ENCODE results near the gene PNMA8B. TPM values are rescaled to one million over a fixed set of nuclear protein-coding genes. Genes with fewer than 3 reads are reported as not detected.

PNMA8B gene
- total RNA-seq, 4 donors from 2014 or later, result 1.5 to 3.3 (median 1.6) TPM

GRCh38 chr19:46536391-46536790 lies 40.7 kb upstream of the PNMA8B start:
- no peak overlapping the region for H3K4me3 ChIP-seq
- H3K27me3 ChIP-seq, result peaks cover 0 to 8% (median 0%) of the 10 kb centered on the region in 4 donors
- no peaks in the 10 kb centered on the region for H3K9me3 ChIP-seq
- no peaks in the 10 kb centered on the region for H3K36me3 ChIP-seq
- no peak overlapping the region for H3K27ac ChIP-seq (replicated peaks in 1 of 4)
- WGBS, result 93% methylated on average over 7 of the region's 7 CpGs
- intact Hi-C loops (cut with DNase I), result loop anchor here (10.0 kb wide), 1 partner anchor 128 kb away; the partner anchor contains the start of gene DACT3
- no peak for TF ChIP-seq POLR2AphosphoS5 (IDR thresholded peaks at IDR 0.05)
- no peak for TF ChIP-seq CTCF (IDR thresholded peaks at IDR 0.05)
- no peak for TF ChIP-seq EP300 (IDR thresholded peaks at IDR 0.05)
- TF ChIP-seq POLR2A (IDR thresholded peaks at IDR 0.05; ENCODE audit: low read depth), result no peak
- H3K4me1 ChIP-seq, result no peaks in the 10 kb centered on the region
- no peak for DNase-seq (ENCODE audit: extremely low spot score)

- intact Hi-C loops (cut with DNase I), result loop anchor here (10.0 kb wide), 1 partner anchor 131 kb away; the partner anchor contains the start of gene DACT3
- Histone ChIP-seq H3K27me3 (peaks cover 0 to 33% (median 4%) of the 10 kb centered on the region in 4 donors), H3K36me3 (no peaks in the 10 kb centered on the region), H3K9me3 (no peaks in the 10 kb centered on the region), H3K27ac (replicated peaks in 1 of 4) (no peak overlapping the region), H3K4me3 (no peak overlapping the region), H3K4me1 (peaks cover 0 to 15% (median 14%) of the 10 kb centered on the region in 4 donors)
- no peak for TF ChIP-seq POLR2A (IDR thresholded peaks at IDR 0.05; ENCODE audit: low read depth)
- TF ChIP-seq CTCF (IDR thresholded peaks at IDR 0.05), result no peak
- no peak for TF ChIP-seq EP300 (IDR thresholded peaks at IDR 0.05)
- TF ChIP-seq POLR2AphosphoS5 (IDR thresholded peaks at IDR 0.05), result no peak
- no peak for DNase-seq (ENCODE audit: extremely low spot score)
- 85% methylated on average over 5 of the region's 16 CpGs for WGBS
These were observed 38.0 kb upstream of the PNMA8B start for GRCh38 chr19:46533621-46534081.

- 72% methylated on average over 9 of the region's 12 CpGs for WGBS
- H3K27me3 ChIP-seq, result peaks cover 0 to 38% (median 4%) of the 10 kb centered on the region in 4 donors
- intact Hi-C loops (cut with DNase I), result loop anchor here (10.0 kb wide), 1 partner anchor 132 kb away; the partner anchor contains the start of gene DACT3
- H3K27ac ChIP-seq (replicated peaks in 1 of 4), result no peak overlapping the region
- no peaks in the 10 kb centered on the region for H3K36me3 ChIP-seq
- TF ChIP-seq POLR2AphosphoS5 (IDR thresholded peaks at IDR 0.05), result no peak
- no peak for TF ChIP-seq POLR2A (IDR thresholded peaks at IDR 0.05; ENCODE audit: low read depth)
- no peak for TF ChIP-seq EP300 (IDR thresholded peaks at IDR 0.05)
- TF ChIP-seq CTCF (IDR thresholded peaks at IDR 0.05), result no peak
- no peaks in the 10 kb centered on the region for H3K9me3 ChIP-seq
- peaks cover 0 to 15% (median 14%) of the 10 kb centered on the region in 4 donors for H3K4me1 ChIP-seq
- H3K4me3 ChIP-seq, result no peak overlapping the region
- DNase-seq (ENCODE audit: extremely low spot score), result no peak
These were observed 37.5 kb upstream of the PNMA8B start for GRCh38 chr19:46533078-46533620.

- WGBS, result 63% methylated on average over 1 of the region's 1 CpG
- DNase-seq (ENCODE audit: extremely low spot score), result no peak
- intact Hi-C loops (cut with DNase I), result loop anchor here (10.0 kb wide), 1 partner anchor 134 kb away; the partner anchor contains the start of gene DACT3
These were observed 35.0 kb upstream of the PNMA8B start for GRCh38 chr19:46530636-46531035.

More at GRCh38 chr19:46530636-46531035, 35.0 kb upstream of the PNMA8B start:
- H3K4me3 ChIP-seq, result no peak overlapping the region
- H3K36me3 ChIP-seq, result no peaks in the 10 kb centered on the region
- H3K27ac ChIP-seq (replicated peaks in 1 of 4), result no peak overlapping the region
- H3K9me3 ChIP-seq, result no peaks in the 10 kb centered on the region
- TF ChIP-seq EP300 (IDR thresholded peaks at IDR 0.05) (no peak), POLR2AphosphoS5 (IDR thresholded peaks at IDR 0.05) (no peak), POLR2A (IDR thresholded peaks at IDR 0.05; ENCODE audit: low read depth) (no peak), CTCF (IDR thresholded peaks at IDR 0.05) (no peak)
- H3K4me1 ChIP-seq, result peaks cover 0 to 15% (median 14%) of the 10 kb centered on the region in 4 donors
- peaks cover 0 to 38% (median 4%) of the 10 kb centered on the region in 4 donors for H3K27me3 ChIP-seq

Data from esophagus muscularis mucosa (tissue), 4 donors.